ENCODE data around the gene ETV3. TPM values are rescaled to one million over a fixed set of nuclear protein-coding genes. Genes with fewer than 3 reads are reported as not detected.
"Not testable (repeated sequence)": the region's sequence is repeated elsewhere in the genome, so short reads cannot be mapped to it uniquely, and the experiment has no call there.

Gene ETV3
- total RNA-seq = 11.3 and 11.4 TPM in 2 replicates
- polyA plus RNA-seq = 8.9 and 9.9 TPM in 2 replicates
- polyA plus RNA-seq (2012) = 7.7 and 9.9 TPM in 2 replicates
- polyA minus RNA-seq (ENCODE audit: low replicate concordance) = 10.7 and 12.7 TPM in 2 replicates

DNA sequence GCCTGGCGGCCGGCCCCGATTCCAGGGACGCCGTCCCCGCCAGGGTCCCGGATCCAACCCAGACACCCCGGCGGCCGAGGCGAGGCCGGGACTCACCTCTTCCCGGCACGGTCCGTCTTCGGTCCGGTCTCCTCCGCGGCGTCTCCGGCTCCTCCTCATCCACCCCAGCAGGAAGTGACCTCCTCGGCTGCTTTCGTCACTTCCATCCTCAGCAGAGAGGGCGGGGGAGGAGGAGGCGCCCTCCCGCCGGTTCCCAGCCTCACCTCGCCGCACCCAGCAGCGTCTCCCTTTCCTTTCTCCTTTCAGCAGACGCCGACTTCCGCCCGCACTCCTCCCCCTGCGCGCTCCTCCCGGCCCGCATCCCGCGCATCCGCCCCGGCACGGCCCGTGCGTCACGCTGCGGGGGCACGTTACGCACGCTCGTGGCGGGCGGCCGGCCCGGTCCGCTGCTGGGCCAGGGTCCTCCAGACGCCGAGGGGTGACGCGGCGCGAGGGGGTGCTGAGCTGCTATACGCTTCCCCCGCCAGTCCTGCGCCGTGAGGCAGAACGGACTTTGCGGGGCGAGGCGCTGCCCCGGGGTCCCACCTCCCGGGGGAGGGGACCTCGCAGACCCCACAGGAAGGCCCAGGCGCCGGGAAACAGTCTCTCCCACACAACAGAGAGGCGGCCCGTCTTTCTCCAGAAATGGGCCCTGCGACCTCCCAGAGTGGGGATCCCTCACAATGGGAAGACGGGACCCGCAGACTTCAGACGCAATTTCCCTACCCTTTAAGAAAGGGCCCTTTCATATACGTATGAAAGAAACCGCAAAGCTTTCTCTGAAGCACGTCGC lies at the start of gene ETV3:
TSS of gene ETV3 (minus strand) at position 176 of the 832 bp plus-strand sequence. CDS start 2,043 bp downstream, outside the sequence.
- no peaks in the 10 kb centered on the region for H3K9me3 ChIP-seq (ENCODE audit: control insufficient read depth, insufficient read depth, low read depth, low read length)
- no peak for TF ChIP-seq EZH2 (IDR thresholded peaks at IDR 0.05; ENCODE audit: low read length, missing control alignments)
- TF ChIP-seq, protein P1, sequence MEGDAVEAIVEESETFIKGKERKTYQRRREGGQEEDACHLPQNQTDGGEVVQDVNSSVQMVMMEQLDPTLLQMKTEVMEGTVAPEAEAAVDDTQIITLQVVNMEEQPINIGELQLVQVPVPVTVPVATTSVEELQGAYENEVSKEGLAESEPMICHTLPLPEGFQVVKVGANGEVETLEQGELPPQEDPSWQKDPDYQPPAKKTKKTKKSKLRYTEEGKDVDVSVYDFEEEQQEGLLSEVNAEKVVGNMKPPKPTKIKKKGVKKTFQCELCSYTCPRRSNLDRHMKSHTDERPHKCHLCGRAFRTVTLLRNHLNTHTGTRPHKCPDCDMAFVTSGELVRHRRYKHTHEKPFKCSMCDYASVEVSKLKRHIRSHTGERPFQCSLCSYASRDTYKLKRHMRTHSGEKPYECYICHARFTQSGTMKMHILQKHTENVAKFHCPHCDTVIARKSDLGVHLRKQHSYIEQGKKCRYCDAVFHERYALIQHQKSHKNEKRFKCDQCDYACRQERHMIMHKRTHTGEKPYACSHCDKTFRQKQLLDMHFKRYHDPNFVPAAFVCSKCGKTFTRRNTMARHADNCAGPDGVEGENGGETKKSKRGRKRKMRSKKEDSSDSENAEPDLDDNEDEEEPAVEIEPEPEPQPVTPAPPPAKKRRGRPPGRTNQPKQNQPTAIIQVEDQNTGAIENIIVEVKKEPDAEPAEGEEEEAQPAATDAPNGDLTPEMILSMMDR (conservative IDR thresholded peaks at IDR 0.05 in 1 of 2, IDR thresholded peaks at IDR 0.05 in 1 of 2; ENCODE audit: low read depth in 1 of 2, low read length in 2 of 2) = no peak
- H2AFZ ChIP-seq (ENCODE audit: low read length) = peak within 1 kb of the TSS; percentile 47
- peaks cover 5% of the 10 kb centered on the region for H3K36me3 ChIP-seq (ENCODE audit: control insufficient read depth, insufficient read depth, low read length)
- H4K20me1 ChIP-seq (ENCODE audit: control insufficient read depth, extremely low read depth, insufficient read depth, low read length) = no peaks in the 10 kb centered on the region
- peaks cover 8% of the 10 kb centered on the region for H3K4me1 ChIP-seq (ENCODE audit: control insufficient read depth, extremely low read depth, insufficient read depth, low read length)
- peak within 1 kb of the TSS; percentile 92 for H3K9ac ChIP-seq (ENCODE audit: insufficient read depth, low read length)
- peak within 1 kb of the TSS; percentile 62 to 99 (median 94) for H3K4me3 ChIP-seq (replicated peaks in 1 of 4; ENCODE audit: control extremely low read depth in 1 of 4, insufficient read depth in 1 of 4, low read depth in 3 of 4, low read length in 4 of 4)
- H3K79me2 ChIP-seq (ENCODE audit: control insufficient read depth, insufficient read depth, low read length) = peaks cover 31% of the 10 kb centered on the region
- H3K27ac ChIP-seq (ENCODE audit: insufficient read depth, low read length) = peak within 1 kb of the TSS; percentile 76
- peak within 1 kb of the TSS; percentile 85 for H3K4me2 ChIP-seq (ENCODE audit: extremely low read depth, insufficient read depth, low read length)
- no peaks in the 10 kb centered on the region for H3K27me3 ChIP-seq (ENCODE audit: control insufficient read depth, insufficient read depth, low read length)
- DNase-seq (ENCODE audit: low read depth in 2 of 2) = peak; percentile 87 to 94

DNA sequence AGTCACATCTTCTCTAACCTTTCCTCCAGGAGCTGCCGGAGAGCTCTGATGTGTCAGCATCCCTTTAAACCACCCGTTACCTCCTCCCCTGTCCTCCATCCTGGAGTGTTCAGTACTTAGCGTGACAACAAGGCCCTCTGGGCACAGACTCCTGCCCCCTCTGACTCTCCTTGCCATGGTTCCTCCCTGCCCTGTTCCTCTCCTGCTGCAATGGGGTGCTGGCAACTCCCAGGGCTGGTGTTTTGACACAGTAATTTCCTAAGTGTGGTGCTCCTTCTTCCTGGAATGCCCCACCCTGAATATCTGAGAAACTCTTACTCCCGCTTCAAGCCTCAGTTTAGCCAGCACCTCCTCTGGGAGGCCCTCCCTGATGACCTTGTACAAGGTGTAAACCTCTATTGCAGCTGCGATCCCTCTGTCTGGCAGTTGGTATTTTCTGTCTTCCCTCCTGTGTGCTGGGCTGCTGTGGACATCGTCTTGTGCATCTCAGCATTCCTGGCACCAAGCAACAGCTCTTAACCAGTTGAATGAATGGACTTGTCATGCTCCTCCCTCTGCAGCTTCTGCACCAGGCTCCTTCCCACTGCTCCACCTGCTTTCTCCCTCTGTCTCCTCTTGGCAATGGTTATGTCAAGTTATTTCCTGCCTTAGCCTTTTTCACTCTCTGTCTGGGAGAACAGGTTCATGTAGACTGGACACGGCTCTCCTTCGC lies 48.2 kb upstream of the ETV3 start:
- Histone ChIP-seq H3K4me3 (replicated peaks in 1 of 4; ENCODE audit: control extremely low read depth in 1 of 4, insufficient read depth in 1 of 4, low read depth in 3 of 4, low read length in 4 of 4) (no peak overlapping the region), H3K4me1 (ENCODE audit: control insufficient read depth, extremely low read depth, insufficient read depth, low read length) (no peaks in the 10 kb centered on the region), H4K20me1 (ENCODE audit: control insufficient read depth, extremely low read depth, insufficient read depth, low read length) (no peaks in the 10 kb centered on the region), H3K79me2 (ENCODE audit: control insufficient read depth, insufficient read depth, low read length) (no peaks in the 10 kb centered on the region), H3K36me3 (ENCODE audit: control insufficient read depth, insufficient read depth, low read length) (no peaks in the 10 kb centered on the region), H2AFZ (ENCODE audit: low read length) (no peak overlapping the region), H3K4me2 (ENCODE audit: extremely low read depth, insufficient read depth, low read length) (no peak overlapping the region), H3K27me3 (ENCODE audit: control insufficient read depth, insufficient read depth, low read length) (peaks cover 7% of the 10 kb centered on the region), H3K27ac (ENCODE audit: insufficient read depth, low read length) (no peak overlapping the region), H3K9me3 (ENCODE audit: control insufficient read depth, insufficient read depth, low read depth, low read length) (no peaks in the 10 kb centered on the region), H3K9ac (ENCODE audit: insufficient read depth, low read length) (no peak overlapping the region)
- DNase-seq (ENCODE audit: low read depth in 2 of 2) = no peak
- no peak for TF ChIP-seq EZH2 (IDR thresholded peaks at IDR 0.05; ENCODE audit: low read length, missing control alignments)
- TF ChIP-seq, protein P1 (conservative IDR thresholded peaks at IDR 0.05 in 1 of 2, IDR thresholded peaks at IDR 0.05 in 1 of 2; ENCODE audit: low read depth in 1 of 2, low read length in 2 of 2) = no peak

DNA sequence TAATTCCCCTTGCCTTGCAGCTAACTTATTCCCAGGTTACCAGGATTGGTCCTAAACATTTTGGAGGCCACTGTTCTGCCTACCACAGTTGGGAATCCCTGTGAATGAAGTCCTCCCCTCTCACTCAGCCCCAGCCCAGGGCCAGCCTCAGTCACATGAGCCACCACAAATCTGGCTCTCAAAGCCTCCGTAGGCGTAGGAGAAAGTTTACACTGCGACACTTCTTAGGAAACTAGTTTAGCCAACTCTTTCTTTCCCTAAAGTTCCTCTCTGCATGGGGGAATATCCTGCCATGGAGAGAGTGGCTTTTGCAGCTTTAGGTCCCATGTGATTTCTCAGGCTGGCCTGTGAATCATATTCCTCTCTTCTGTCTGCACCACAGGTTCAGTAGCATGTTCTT lies 45.7 kb upstream of the ETV3 start:
- no peak overlapping the region for H2AFZ ChIP-seq (ENCODE audit: low read length)
- peaks cover 4% of the 10 kb centered on the region for H3K27me3 ChIP-seq (ENCODE audit: control insufficient read depth, insufficient read depth, low read length)

DNA sequence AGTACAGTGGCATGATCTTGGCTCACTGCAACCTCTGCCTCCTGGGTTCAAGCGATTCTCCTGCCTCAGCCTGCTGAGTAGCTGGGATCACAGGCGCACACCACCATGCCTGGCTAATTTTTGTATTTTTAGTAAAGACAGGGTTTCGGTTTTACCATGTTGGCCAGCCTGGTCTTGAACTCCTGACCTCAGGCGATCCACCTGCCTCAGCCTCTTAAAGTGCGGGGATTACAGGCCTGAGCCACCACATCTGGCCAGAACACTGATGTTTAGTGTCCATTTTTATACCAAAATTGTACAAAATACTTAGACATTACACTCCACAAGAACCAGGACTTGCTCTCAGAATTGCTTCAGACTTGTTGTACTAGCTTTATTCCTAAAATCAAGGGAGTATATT lies 44.2 kb upstream of the ETV3 start:
- H3K4me3 ChIP-seq (replicated peaks in 1 of 4; ENCODE audit: control extremely low read depth in 1 of 4, insufficient read depth in 1 of 4, low read depth in 3 of 4, low read length in 4 of 4); H3K79me2 ChIP-seq (ENCODE audit: control insufficient read depth, insufficient read depth, low read length); H3K9me3 ChIP-seq (ENCODE audit: control insufficient read depth, insufficient read depth, low read depth, low read length); H3K36me3 ChIP-seq (ENCODE audit: control insufficient read depth, insufficient read depth, low read length); H3K27me3 ChIP-seq (ENCODE audit: control insufficient read depth, insufficient read depth, low read length); H3K4me1 ChIP-seq (ENCODE audit: control insufficient read depth, extremely low read depth, insufficient read depth, low read length); H4K20me1 ChIP-seq (ENCODE audit: control insufficient read depth, extremely low read depth, insufficient read depth, low read length); H3K4me2 ChIP-seq (ENCODE audit: extremely low read depth, insufficient read depth, low read length); H3K9ac ChIP-seq (ENCODE audit: insufficient read depth, low read length); H3K27ac ChIP-seq (ENCODE audit: insufficient read depth, low read length); DNase-seq (ENCODE audit: low read depth in 2 of 2); H2AFZ ChIP-seq (ENCODE audit: low read length): not testable (repeated sequence)

More for the DNA sequence above, 45.7 kb upstream of the ETV3 start:
- Histone ChIP-seq H3K9me3 (ENCODE audit: control insufficient read depth, insufficient read depth, low read depth, low read length) (no peaks in the 10 kb centered on the region), H3K79me2 (ENCODE audit: control insufficient read depth, insufficient read depth, low read length) (no peaks in the 10 kb centered on the region), H3K4me1 (ENCODE audit: control insufficient read depth, extremely low read depth, insufficient read depth, low read length) (no peaks in the 10 kb centered on the region), H3K4me3 (replicated peaks in 1 of 4; ENCODE audit: control extremely low read depth in 1 of 4, insufficient read depth in 1 of 4, low read depth in 3 of 4, low read length in 4 of 4) (no peak overlapping the region), H4K20me1 (ENCODE audit: control insufficient read depth, extremely low read depth, insufficient read depth, low read length) (no peaks in the 10 kb centered on the region), H3K27ac (ENCODE audit: insufficient read depth, low read length) (no peak overlapping the region), H3K9ac (ENCODE audit: insufficient read depth, low read length) (no peak overlapping the region), H3K36me3 (ENCODE audit: control insufficient read depth, insufficient read depth, low read length) (no peaks in the 10 kb centered on the region), H3K4me2 (ENCODE audit: extremely low read depth, insufficient read depth, low read length) (no peak overlapping the region)
- DNase-seq (ENCODE audit: low read depth in 2 of 2) = no peak
- TF ChIP-seq EZH2 (IDR thresholded peaks at IDR 0.05; ENCODE audit: low read length, missing control alignments) = no peak
- TF ChIP-seq, protein P1 (conservative IDR thresholded peaks at IDR 0.05 in 1 of 2, IDR thresholded peaks at IDR 0.05 in 1 of 2; ENCODE audit: low read depth in 1 of 2, low read length in 2 of 2) = no peak
